ENCODE measurements around the gene CRIM1. TPM values are rescaled to one million over a fixed set of nuclear protein-coding genes. Genes with fewer than 3 reads are reported as not detected.

The CRIM1 gene
- total and polyA plus RNA-seq, 12 donors: 14.1 to 83.6 (median 54.8) TPM

DNA sequence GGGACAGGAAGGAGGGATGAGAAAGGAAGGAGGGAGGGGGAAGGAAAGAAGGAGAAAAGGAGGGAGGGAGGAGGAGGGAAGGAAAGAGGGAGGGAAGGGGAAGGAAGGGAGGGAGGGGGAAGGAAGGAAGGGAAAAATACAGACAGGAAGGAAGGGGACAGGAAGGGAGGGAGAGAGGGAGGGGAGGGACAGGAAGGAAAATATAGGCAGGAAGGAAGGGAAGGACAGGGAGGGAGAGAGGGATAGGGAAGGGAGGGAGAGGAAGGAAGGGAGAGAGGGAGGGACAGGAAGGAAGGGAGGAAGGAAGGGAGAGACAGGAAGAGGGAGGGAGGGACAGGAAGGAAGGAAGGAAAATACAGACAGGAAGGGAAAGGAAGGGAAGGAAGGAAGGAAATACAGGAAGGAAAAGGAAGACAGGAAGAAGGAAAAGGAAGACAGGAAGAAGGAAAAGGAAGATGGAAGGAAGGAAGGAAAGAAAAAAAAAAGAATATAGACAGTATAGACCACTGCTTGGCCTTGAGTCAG is 178.8 kb downstream of the CRIM1 start:
- Histone ChIP-seq H3K4me1 (peaks cover 4 to 37% (median 24%) of the 10 kb centered on the region in 9 donors), H3K36me3 (peaks cover 0 to 54% (median 11%) of the 10 kb centered on the region in 9 donors), H3K27me3 (no peaks in the 10 kb centered on the region), H3K4me3 (no peak overlapping the region), H3K9me3 (no peaks in the 10 kb centered on the region), H3K27ac (peak overlapping the region in 2 of 10 donors; percentile 10 to 54)
- ATAC-seq (no peak), DNase-seq (no peak)
- intact Hi-C loops (cut with DNase I): loop anchor here in 2 of 10 donors (10.0 kb wide), 1 partner anchor 130 kb away; no protein-coding TSS in a partner anchor
- TF ChIP-seq, protein P1, sequence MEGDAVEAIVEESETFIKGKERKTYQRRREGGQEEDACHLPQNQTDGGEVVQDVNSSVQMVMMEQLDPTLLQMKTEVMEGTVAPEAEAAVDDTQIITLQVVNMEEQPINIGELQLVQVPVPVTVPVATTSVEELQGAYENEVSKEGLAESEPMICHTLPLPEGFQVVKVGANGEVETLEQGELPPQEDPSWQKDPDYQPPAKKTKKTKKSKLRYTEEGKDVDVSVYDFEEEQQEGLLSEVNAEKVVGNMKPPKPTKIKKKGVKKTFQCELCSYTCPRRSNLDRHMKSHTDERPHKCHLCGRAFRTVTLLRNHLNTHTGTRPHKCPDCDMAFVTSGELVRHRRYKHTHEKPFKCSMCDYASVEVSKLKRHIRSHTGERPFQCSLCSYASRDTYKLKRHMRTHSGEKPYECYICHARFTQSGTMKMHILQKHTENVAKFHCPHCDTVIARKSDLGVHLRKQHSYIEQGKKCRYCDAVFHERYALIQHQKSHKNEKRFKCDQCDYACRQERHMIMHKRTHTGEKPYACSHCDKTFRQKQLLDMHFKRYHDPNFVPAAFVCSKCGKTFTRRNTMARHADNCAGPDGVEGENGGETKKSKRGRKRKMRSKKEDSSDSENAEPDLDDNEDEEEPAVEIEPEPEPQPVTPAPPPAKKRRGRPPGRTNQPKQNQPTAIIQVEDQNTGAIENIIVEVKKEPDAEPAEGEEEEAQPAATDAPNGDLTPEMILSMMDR (IDR thresholded peaks at IDR 0.05): no peak

DNA sequence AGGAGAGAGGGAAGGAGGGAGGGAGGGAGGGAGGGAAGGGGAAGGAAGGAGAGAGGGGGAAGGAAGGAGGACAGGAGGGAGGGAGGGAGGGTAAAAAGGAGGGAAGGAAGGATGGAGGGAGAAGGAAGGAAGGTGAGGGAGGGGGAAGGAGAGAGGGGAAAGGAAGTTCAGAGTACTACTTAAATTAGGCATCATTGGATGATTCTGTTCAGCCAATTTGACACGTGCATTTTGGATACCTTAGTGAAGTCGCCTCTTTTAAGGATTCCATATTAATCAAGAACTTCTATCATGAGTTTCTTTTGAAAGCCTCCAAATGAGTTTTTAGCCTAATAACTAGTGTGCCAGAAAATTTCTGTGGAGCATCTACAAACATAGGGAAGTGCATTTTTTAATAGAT is 179.5 kb downstream of the CRIM1 start:
- intact Hi-C loops (cut with DNase I): loop anchor here in 2 of 10 donors (10.0 kb wide), 1 partner anchor 130 kb away; no protein-coding TSS in a partner anchor
- H3K9me3 ChIP-seq: no peaks in the 10 kb centered on the region
- DNase-seq (no peak), ATAC-seq (no peak)
- peaks cover 0 to 62% (median 11%) of the 10 kb centered on the region in 9 donors for H3K36me3 ChIP-seq
- TF ChIP-seq, protein P1 (IDR thresholded peaks at IDR 0.05): no peak
- H3K27ac ChIP-seq: no peak overlapping the region
- peaks cover 4 to 30% (median 16%) of the 10 kb centered on the region in 9 donors for H3K4me1 ChIP-seq
- no peaks in the 10 kb centered on the region for H3K27me3 ChIP-seq
- H3K4me3 ChIP-seq: no peak overlapping the region
- WGBS, 2 donors: 94 to 97% methylated on average over 2 of the region's 2 CpGs

DNA sequence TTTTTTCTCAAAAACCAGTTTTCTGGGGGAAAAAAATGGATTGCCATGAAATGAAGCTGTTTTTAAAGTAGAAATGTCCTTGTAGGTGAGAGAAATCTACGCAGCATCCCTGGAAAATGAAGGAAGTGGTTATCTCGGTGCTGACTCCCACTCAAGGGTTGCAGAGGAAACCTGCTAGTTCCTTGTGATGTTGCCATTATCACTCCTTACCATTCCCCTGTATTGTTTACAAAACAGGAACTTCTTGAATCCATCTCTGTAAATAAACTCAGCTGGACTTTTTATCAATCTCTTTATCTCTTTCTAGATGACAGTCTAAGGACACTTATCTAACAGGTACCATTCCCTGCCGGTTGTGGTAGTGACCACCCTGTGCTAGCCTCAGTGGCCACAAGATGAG is 181.2 kb downstream of the CRIM1 start:
- H3K4me1 ChIP-seq: peaks cover 0 to 25% (median 9%) of the 10 kb centered on the region in 9 donors
- H3K27ac ChIP-seq: no peak overlapping the region
- TF ChIP-seq, protein P1 (IDR thresholded peaks at IDR 0.05): no peak
- no peak overlapping the region for H3K4me3 ChIP-seq
- H3K9me3 ChIP-seq: no peaks in the 10 kb centered on the region
- 61 to 76% methylated on average over 3 of the region's 3 CpGs for WGBS, 2 donors
- H3K36me3 ChIP-seq: peaks cover 0 to 75% (median 16%) of the 10 kb centered on the region in 9 donors
- ATAC-seq (no peak), DNase-seq (no peak)
- intact Hi-C loops (cut with DNase I): loop anchor here in 2 of 10 donors (10.0 kb wide), 1 partner anchor 128 kb away; no protein-coding TSS in a partner anchor
- H3K27me3 ChIP-seq: no peaks in the 10 kb centered on the region

DNA sequence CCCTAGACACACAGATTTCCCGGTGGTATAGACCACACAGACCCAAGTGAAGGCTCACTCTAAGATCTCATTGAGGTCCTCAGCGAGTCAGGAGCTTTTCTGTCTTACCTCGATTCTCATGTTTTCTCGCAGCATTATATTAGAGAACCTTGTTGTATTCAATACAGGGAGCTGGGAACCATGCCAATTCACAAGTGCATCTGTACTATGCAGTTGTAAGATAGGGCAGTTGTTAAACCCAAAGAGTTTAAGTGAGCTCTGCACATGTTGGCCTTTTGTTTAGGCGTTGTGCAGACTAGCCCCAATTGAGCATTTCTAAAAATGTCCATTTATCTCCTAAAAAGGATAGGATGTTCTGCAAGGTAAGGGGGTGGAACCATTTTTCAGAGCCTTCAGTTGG is 182.8 kb downstream of the CRIM1 start:
- H3K27ac ChIP-seq: no peak overlapping the region
- WGBS, 2 donors: 43 to 58% methylated on average over 5 of the region's 5 CpGs
- DNase-seq (peak in 1 of 2 donors; percentile 41), ATAC-seq (peak in 3 of 8 donors; percentile 25 to 74 (median 55))
- H3K4me3 ChIP-seq: no peak overlapping the region
- intact Hi-C loops (cut with DNase I): loop anchor here in 2 of 10 donors (10.0 kb wide), 1 partner anchor 126 kb away; no protein-coding TSS in a partner anchor
- no peaks in the 10 kb centered on the region for H3K9me3 ChIP-seq
- peaks cover 0 to 78% (median 20%) of the 10 kb centered on the region in 9 donors for H3K36me3 ChIP-seq
- H3K4me1 ChIP-seq: peaks cover 0 to 36% (median 19%) of the 10 kb centered on the region in 9 donors
- no peaks in the 10 kb centered on the region for H3K27me3 ChIP-seq
- TF ChIP-seq, protein P1 (IDR thresholded peaks at IDR 0.05): no peak
